Karpas-422 (cell line): ENCODE data around the gene OGFR. TPM values are rescaled to one million over a fixed set of nuclear protein-coding genes. Genes with fewer than 3 reads are reported as not detected.

Experiments
- DNase-seq: peaks from one replicate; pipeline ENCODE4 v3.0.0-alpha.2; 2015
- H2AFZ ChIP-seq: fragments of 200-600 bp; sonication (generic); 2 replicates; pipeline ENCODE4 v1.6.1; 2014; ENCODE audit warnings: antibody characterized with exemption, low read length, mixed read lengths
- H3K27ac ChIP-seq: fragments of 200-600 bp; sonication (generic); 2 replicates; pipeline ENCODE4 v1.5.1; 2014; ENCODE audit warnings: mild to moderate bottlenecking, low read length, moderate library complexity
- H3K27me3 ChIP-seq: fragments of 200-600 bp; sonication (generic); 2 replicates; pipeline ENCODE4 v1.6.1; 2014; ENCODE audit warnings: low read length, mixed read lengths
- H3K36me3 ChIP-seq: fragments of 200-600 bp; sonication (generic); 2 replicates; pipeline ENCODE4 v1.6.1; 2014; ENCODE audit warnings: low read length, mixed read lengths; ENCODE audit not compliant: insufficient read depth
- H3K4me1 ChIP-seq: fragments of 200-600 bp; sonication (generic); 2 replicates; pipeline ENCODE4 v1.6.1; 2014; ENCODE audit warnings: mild to moderate bottlenecking, low read length, mixed read lengths
- H3K4me2 ChIP-seq: fragments of 200-600 bp; sonication (generic); 2 replicates; pipeline ENCODE4 v1.6.1; 2014; ENCODE audit warnings: low read length, low read depth, mild to moderate bottlenecking; ENCODE audit not compliant: poor library complexity, severe bottlenecking
- H3K4me3 ChIP-seq: fragments of 200-600 bp; sonication (generic); 2 replicates; pipeline ENCODE4 v1.5.1; 2014; ENCODE audit warnings: mild to moderate bottlenecking, antibody characterized with exemption, low read length, mixed read lengths
- H3K79me2 ChIP-seq: fragments of 200-600 bp; sonication (generic); 2 replicates; pipeline ENCODE4 v1.6.1; 2014; ENCODE audit warnings: mild to moderate bottlenecking, low read length, mixed read lengths
- H3K9ac ChIP-seq: fragments of 200-600 bp; sonication (generic); 2 replicates; pipeline ENCODE4 v1.6.0; 2014; ENCODE audit warnings: low read length
- H3K9me2 ChIP-seq: fragments of 200-600 bp; sonication (generic), shearing (Covaris generic); replicated peaks from 2 replicates; pipeline ENCODE4 v1.6.0; 2014; ENCODE audit warnings: mild to moderate bottlenecking, low read length, moderate library complexity; ENCODE audit not compliant: insufficient read depth
- H3K9me3 ChIP-seq: fragments of 300-700, 200-600 bp; sonication (generic); 2 replicates; pipeline ENCODE4 v1.6.1; 2014; ENCODE audit warnings: low read length, mixed read lengths
- H4K20me1 ChIP-seq: fragments of 200-600 bp; sonication (generic); 2 replicates; pipeline ENCODE4 v1.6.1; 2014; ENCODE audit warnings: mild to moderate bottlenecking, antibody characterized with exemption, low read length, low read depth; ENCODE audit not compliant: insufficient read depth
- total RNA-seq: library from RNA; depleted of rRNA; stranded (reverse); fragments of >200 nt; shearing (Covaris generic); gene quantifications from 2 replicates; pipeline ENCODE4 v1.2.3, GENCODE V29; 2014; ENCODE audit warnings: low replicate concordance

The OGFR gene
- total RNA-seq, 1 experiment from 2014 or later = 23.8 TPM

GRCh38 chr20:62766716-62767115, 37.9 kb upstream of the OGFR start:
- H3K4me2 ChIP-seq = no peak overlapping the region
- H4K20me1 ChIP-seq = no peaks in the 10 kb centered on the region
- H3K4me3 ChIP-seq = no peak overlapping the region
- H3K36me3 ChIP-seq = no peaks in the 10 kb centered on the region
- no peak for DNase-seq
- H3K9me3 ChIP-seq = no peaks in the 10 kb centered on the region
- H3K9ac ChIP-seq = no peak overlapping the region
- no peaks in the 10 kb centered on the region for H3K9me2 ChIP-seq
- no peaks in the 10 kb centered on the region for H3K79me2 ChIP-seq
- no peaks in the 10 kb centered on the region for H3K27me3 ChIP-seq
- no peaks in the 10 kb centered on the region for H3K4me1 ChIP-seq
- no peak overlapping the region for H3K27ac ChIP-seq
- H2AFZ ChIP-seq = no peak overlapping the region

- no peak overlapping the region for H3K9ac ChIP-seq
- no peaks in the 10 kb centered on the region for H3K9me2 ChIP-seq
- H3K4me2 ChIP-seq = no peak overlapping the region
Observed at GRCh38 chr20:62768234-62768546, 36.4 kb upstream of the OGFR start.

GRCh38 chr20:62768551-62769287, 35.9 kb upstream of the OGFR start:
- no peak overlapping the region for H3K9ac ChIP-seq
- no peaks in the 10 kb centered on the region for H3K4me1 ChIP-seq
- H3K27ac ChIP-seq = no peak overlapping the region
- no peaks in the 10 kb centered on the region for H3K27me3 ChIP-seq
- H4K20me1 ChIP-seq = no peaks in the 10 kb centered on the region
- no peaks in the 10 kb centered on the region for H3K79me2 ChIP-seq
- H3K9me2 ChIP-seq = no peaks in the 10 kb centered on the region
- DNase-seq = no peak
- H3K36me3 ChIP-seq = no peaks in the 10 kb centered on the region
- H2AFZ ChIP-seq = no peak overlapping the region
- H3K9me3 ChIP-seq = no peaks in the 10 kb centered on the region
- no peak overlapping the region for H3K4me2 ChIP-seq
- H3K4me3 ChIP-seq = no peak overlapping the region

More at GRCh38 chr20:62768234-62768546, 36.4 kb upstream of the OGFR start:
- Histone ChIP-seq H4K20me1 (no peaks in the 10 kb centered on the region), H3K27ac (no peak overlapping the region), H3K27me3 (no peaks in the 10 kb centered on the region), H3K9me3 (no peaks in the 10 kb centered on the region), H3K79me2 (no peaks in the 10 kb centered on the region), H2AFZ (no peak overlapping the region), H3K4me1 (no peaks in the 10 kb centered on the region), H3K36me3 (no peaks in the 10 kb centered on the region), H3K4me3 (no peak overlapping the region)
- no peak for DNase-seq

DNA sequence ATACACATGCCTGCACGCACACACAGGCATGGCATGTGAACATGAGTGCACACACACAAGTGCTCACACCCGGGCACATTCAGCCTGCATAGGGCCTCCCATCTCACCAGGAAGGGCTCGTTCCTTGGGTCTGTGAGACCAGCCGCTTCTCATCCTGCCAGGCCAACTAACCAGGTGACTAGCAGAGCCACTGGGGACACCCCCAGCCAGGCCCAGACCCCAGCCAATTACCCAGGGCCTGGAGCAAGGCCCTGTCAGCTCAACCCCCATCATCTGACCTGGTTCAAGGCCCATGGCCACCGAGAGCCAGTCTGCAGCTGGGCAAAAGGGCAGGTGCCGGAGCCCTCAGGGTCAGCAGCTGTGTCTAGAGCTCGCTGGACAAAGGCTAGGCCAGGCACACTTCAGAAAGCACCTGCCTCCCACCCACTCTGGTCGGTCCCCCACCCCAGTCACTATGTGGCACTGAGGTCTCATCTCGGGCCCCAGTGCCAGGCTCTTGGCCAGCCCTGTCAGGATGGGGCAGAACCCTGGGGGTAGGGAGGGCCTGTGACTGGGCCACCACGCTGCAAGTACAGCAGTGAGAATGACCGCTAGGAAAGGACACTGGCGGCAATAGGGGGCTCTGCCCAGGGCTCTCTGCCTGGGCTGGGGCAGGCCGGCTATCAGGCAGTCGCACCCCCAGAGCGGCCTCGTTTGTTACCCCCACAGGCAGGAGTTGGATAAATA, 35.1 kb upstream of the OGFR start:
- H3K4me3 ChIP-seq = no peak overlapping the region
- H3K4me2 ChIP-seq = no peak overlapping the region
- H3K4me1 ChIP-seq = no peaks in the 10 kb centered on the region
- H3K36me3 ChIP-seq = no peaks in the 10 kb centered on the region
- H3K9me3 ChIP-seq = no peaks in the 10 kb centered on the region
- no peak for DNase-seq
- no peaks in the 10 kb centered on the region for H3K27me3 ChIP-seq
- no peak overlapping the region for H3K27ac ChIP-seq
- no peak overlapping the region for H2AFZ ChIP-seq
- H3K9ac ChIP-seq = no peak overlapping the region
- no peaks in the 10 kb centered on the region for H4K20me1 ChIP-seq
- H3K9me2 ChIP-seq = no peaks in the 10 kb centered on the region
- H3K79me2 ChIP-seq = no peaks in the 10 kb centered on the region

DNA sequence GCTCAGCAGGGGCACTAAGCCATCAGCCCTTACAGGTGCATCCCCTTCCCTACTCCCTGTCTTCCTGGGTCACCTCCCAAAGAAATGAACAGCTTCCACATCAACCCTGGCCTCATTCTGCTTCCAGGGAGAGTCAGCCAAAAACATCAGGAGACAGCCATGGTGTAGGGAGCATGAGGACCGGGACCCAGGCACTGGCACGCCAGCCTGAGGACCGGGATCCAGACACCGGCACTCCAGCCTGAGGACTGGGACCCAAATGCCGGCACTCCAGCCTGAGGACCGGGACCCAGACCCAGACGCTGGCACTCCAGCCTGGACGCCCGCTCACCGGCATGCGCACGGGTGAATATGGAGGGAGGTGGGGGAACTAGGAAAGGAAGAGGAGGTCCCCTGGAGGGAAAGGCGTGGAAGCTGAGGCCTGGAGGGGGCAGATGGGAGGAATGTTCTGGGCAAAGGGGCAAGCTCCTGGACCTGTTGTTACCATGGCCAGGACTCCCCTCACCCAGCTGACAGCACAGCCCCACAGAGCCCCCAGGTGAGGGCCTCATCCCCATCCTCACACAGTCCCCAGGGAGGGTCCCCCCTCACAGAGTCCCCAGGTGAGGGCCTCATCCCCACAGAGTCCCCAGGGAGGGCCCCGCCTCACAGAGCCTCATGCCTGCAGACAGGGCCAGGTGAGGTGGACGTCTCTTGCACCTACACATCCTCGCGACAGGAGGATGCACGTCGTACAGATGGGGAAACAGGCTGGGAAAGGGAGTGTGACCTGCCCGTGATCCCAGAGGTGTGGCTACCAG, 34.3 kb upstream of the OGFR start:
- Histone ChIP-seq H2AFZ (no peak overlapping the region), H3K9ac (no peak overlapping the region), H3K27me3 (no peaks in the 10 kb centered on the region), H3K79me2 (no peaks in the 10 kb centered on the region), H3K4me2 (no peak overlapping the region), H3K27ac (no peak overlapping the region), H4K20me1 (no peaks in the 10 kb centered on the region), H3K36me3 (no peaks in the 10 kb centered on the region), H3K4me3 (no peak overlapping the region), H3K9me3 (no peaks in the 10 kb centered on the region), H3K9me2 (no peaks in the 10 kb centered on the region), H3K4me1 (no peaks in the 10 kb centered on the region)
- no peak for DNase-seq

DNA sequence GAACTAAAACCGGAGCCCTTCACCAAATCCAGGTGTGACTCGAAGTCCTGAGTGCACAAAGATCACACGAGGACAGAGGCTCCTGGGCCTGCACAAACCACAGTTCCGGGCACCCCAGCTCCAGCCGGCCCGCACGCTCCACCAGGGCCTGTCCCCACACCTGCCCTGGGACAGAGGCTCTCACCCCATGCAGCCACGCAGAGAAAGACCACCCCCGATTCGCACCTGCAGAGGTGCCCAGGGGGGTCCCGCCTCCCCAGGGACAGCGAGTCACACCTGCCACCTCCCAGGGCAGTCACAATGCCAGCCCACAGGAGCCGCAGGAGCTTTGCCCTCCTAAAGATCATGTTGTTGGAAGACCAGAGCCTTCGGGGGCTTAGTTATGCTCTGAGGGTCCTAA, 33.7 kb upstream of the OGFR start:
- Histone ChIP-seq H3K27me3 (no peaks in the 10 kb centered on the region), H3K4me2 (no peak overlapping the region), H2AFZ (no peak overlapping the region), H3K9me2 (no peaks in the 10 kb centered on the region), H3K9me3 (no peaks in the 10 kb centered on the region), H3K27ac (no peak overlapping the region), H3K36me3 (no peaks in the 10 kb centered on the region), H3K4me1 (no peaks in the 10 kb centered on the region), H3K9ac (no peak overlapping the region), H3K79me2 (no peaks in the 10 kb centered on the region), H3K4me3 (no peak overlapping the region), H4K20me1 (no peaks in the 10 kb centered on the region)
- no peak for DNase-seq

DNA sequence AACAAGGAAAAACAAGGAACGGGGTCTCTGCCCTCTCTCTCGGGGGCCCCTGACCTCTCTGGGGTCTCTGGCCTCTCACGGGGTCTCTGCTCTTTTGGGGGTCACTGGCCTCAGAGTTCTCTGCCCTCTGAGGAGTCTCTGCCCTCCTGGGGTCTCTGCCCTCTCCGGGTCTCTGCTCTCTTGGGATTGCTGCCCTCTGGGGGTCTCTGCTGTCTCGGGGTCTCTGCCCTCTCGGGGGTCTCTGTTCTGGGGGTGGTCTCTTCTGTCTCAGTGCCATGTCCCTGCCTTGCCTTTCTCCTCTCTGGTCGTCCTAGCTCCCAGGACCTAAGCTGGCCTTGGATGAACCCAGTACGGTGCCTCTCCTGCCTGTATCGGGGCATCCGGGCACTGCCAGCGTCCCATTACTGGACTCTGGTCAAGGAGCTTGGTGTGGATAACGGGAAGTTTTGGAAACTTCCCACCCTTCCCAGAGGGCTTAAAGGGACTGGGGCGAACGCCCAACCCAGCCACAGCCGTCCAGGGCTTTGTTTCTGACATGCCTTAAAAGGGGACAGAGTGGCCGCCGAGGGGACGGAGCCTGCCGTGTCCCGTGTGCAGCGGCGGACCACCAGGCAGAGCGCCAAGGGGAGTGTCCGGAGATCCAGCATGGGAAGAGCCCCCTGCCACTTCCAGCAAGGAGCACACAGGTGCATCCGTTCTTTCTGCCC, 33.1 kb upstream of the OGFR start:
- no peaks in the 10 kb centered on the region for H3K9me3 ChIP-seq
- H4K20me1 ChIP-seq = no peaks in the 10 kb centered on the region
- no peak overlapping the region for H3K4me3 ChIP-seq
- H3K27me3 ChIP-seq = no peaks in the 10 kb centered on the region
- no peak overlapping the region for H3K27ac ChIP-seq
- H2AFZ ChIP-seq = no peak overlapping the region
- H3K4me1 ChIP-seq = peaks cover 2% of the 10 kb centered on the region
- H3K36me3 ChIP-seq = no peaks in the 10 kb centered on the region
- H3K79me2 ChIP-seq = no peaks in the 10 kb centered on the region
- H3K4me2 ChIP-seq = no peak overlapping the region
- DNase-seq = no peak
- no peaks in the 10 kb centered on the region for H3K9me2 ChIP-seq
- H3K9ac ChIP-seq = no peak overlapping the region
